GM18909 (cell line): ENCODE results near the gene PLA2G15.

Experiments
- ATAC-seq: cut with Tn5 transposase; IDR thresholded peaks from one replicate; pipeline ENCODE4 v1.9.1; 2021; ENCODE audit warnings: mild to moderate bottlenecking; ENCODE audit not compliant: unreplicated experiment, poor library complexity

Gene PLA2G15

GRCh38 chr16:68244903-68245853, at the start of gene PLA2G15:
Gene PLA2G15 (plus strand): TSS chr16:68245373. CDS start chr16:68245427, 54 bp downstream.
- peak; percentile 83 for ATAC-seq

GRCh38 chr16:68197250-68197649, 47.9 kb upstream of the PLA2G15 start:
- ATAC-seq: no peak

GRCh38 chr16:68200088-68200783, 44.9 kb upstream of the PLA2G15 start:
- no peak for ATAC-seq

- ATAC-seq: no peak
These were observed 43.1 kb upstream of the PLA2G15 start for GRCh38 chr16:68202091-68202519.

- no peak for ATAC-seq
These were observed 38.9 kb upstream of the PLA2G15 start for GRCh38 chr16:68206245-68206644.

- no peak for ATAC-seq
These were observed 30.4 kb upstream of the PLA2G15 start for GRCh38 chr16:68214726-68215125.

GRCh38 chr16:68215302-68215701, 29.9 kb upstream of the PLA2G15 start:
- ATAC-seq: no peak

- ATAC-seq: no peak
These were observed 28.9 kb upstream of the PLA2G15 start for GRCh38 chr16:68216240-68216639.

GRCh38 chr16:68217506-68217905, 27.7 kb upstream of the PLA2G15 start:
- no peak for ATAC-seq

GRCh38 chr16:68219725-68220351, 25.3 kb upstream of the PLA2G15 start:
- ATAC-seq: no peak

- no peak for ATAC-seq
These were observed 22.1 kb upstream of the PLA2G15 start for GRCh38 chr16:68223072-68223471.

- no peak for ATAC-seq
These were observed 19.1 kb upstream of the PLA2G15 start for GRCh38 chr16:68226116-68226515.

GRCh38 chr16:68227183-68227793, 17.9 kb upstream of the PLA2G15 start:
- no peak for ATAC-seq

GRCh38 chr16:68227850-68228553, 17.2 kb upstream of the PLA2G15 start:
- no peak for ATAC-seq

- ATAC-seq: no peak
These were observed 16.5 kb upstream of the PLA2G15 start for GRCh38 chr16:68228652-68229051.

GRCh38 chr16:68229431-68230175, 15.6 kb upstream of the PLA2G15 start:
- no peak for ATAC-seq

- no peak for ATAC-seq
These were observed 15.0 kb upstream of the PLA2G15 start for GRCh38 chr16:68230176-68230571.

- ATAC-seq: no peak
These were observed 14.2 kb upstream of the PLA2G15 start for GRCh38 chr16:68230956-68231355.
